Ovary (tissue), 3 donors: ENCODE data around the gene STBD1.

Source experiments
- EP300 ChIP-seq: sonication (generic); formaldehyde crosslinking; IDR thresholded peaks from one replicate; pipeline ENCODE4 v1.6.1; 2017; ENCODE audit warnings: antibody characterized with exemption
- POLR2A ChIP-seq: fragments of 450-650 bp; IDR thresholded peaks from one replicate; pipeline ENCODE4 v1.6.1; 2017; ENCODE audit warnings: antibody characterized with exemption, mild to moderate bottlenecking, moderate library complexity
- TF ChIP-seq, protein P1 (sequence below), 3 donors: fragments of 450-650 bp in 2 of 3; fragments of 200-600 bp in 1 of 3; IDR thresholded peaks; one replicate each; pipeline versions ENCODE4 v1.5.1 to v1.8.0; 2016 to 2022; ENCODE audit warnings: antibody characterized with exemption in 3 of 3, mild to moderate bottlenecking in 1 of 3
- donor health status: DM: no; HTN: no; CAD: no.

DNA sequence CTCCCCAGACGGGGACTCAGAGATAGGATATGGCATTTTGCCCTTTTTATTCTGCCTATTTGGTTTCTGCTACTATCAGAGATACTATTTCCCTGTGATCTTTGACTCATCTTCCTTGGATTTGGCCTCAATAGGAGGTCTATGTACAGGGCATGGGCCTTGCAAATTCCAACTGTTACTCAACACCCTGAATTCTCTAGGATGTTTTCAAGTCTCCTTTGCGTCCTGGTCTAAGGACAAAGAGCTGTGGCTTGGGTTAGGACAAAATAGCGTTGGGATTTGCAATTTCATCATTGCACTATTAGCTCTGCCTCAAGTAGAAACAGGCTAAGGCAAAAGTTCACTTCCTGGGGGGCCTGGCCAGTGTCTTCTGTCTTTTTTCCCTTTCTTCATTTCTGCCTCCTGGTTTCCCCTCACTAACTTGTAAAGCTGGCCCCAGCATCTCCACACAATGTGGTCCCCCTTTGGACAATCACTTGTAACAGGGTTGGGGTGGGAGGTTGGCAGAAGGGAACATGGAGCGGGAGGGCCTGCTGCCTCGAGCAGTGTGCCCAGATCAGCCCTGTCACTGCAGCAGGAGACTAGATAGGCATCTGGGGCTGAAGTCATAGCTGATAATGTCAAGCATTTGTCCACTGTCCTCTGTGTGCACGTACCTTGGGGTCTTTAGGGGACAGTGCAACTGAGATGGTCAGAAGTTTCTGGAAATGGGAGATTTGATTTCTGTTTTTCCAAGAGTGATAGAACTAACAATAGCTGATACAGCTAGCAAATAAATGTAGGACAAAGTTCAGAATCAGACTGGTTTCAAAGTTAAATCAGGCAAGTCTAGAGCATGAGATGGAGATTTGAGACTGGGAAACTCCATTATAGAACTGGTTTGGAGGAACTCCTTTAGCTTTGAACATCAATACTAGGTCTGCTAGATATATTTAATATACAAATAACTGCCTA, 25.8 kb upstream of the STBD1 start:
- TF ChIP-seq POLR2A: no peak
- TF ChIP-seq, protein P1, sequence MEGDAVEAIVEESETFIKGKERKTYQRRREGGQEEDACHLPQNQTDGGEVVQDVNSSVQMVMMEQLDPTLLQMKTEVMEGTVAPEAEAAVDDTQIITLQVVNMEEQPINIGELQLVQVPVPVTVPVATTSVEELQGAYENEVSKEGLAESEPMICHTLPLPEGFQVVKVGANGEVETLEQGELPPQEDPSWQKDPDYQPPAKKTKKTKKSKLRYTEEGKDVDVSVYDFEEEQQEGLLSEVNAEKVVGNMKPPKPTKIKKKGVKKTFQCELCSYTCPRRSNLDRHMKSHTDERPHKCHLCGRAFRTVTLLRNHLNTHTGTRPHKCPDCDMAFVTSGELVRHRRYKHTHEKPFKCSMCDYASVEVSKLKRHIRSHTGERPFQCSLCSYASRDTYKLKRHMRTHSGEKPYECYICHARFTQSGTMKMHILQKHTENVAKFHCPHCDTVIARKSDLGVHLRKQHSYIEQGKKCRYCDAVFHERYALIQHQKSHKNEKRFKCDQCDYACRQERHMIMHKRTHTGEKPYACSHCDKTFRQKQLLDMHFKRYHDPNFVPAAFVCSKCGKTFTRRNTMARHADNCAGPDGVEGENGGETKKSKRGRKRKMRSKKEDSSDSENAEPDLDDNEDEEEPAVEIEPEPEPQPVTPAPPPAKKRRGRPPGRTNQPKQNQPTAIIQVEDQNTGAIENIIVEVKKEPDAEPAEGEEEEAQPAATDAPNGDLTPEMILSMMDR (IDR thresholded peaks at IDR 0.05): no peak
- TF ChIP-seq EP300: no peak
